Thyroid gland (tissue), 4 donors: ENCODE results near the gene C1orf56. TPM values are rescaled to one million over a fixed set of nuclear protein-coding genes. Genes with fewer than 3 reads are reported as not detected.

ENCODE experiments used
- DNase-seq, 2 donors: peaks; one replicate each; pipeline ENCODE4 v3.0.0-alpha.2; 2019
- H3K27ac ChIP-seq, 3 donors: fragments of 200-600 bp; sonication (generic); 1 replicate in 2 of 3; 2 replicates in 1 of 3; pipeline ENCODE4 v1.5.1; 2016 to 2019; ENCODE audit warnings: mild to moderate bottlenecking in 1 of 3, moderate library complexity in 1 of 3
- H3K27me3 ChIP-seq: fragments of 200-600 bp; sonication (generic); one replicate; pipeline ENCODE4 v1.5.1; 2019
- H3K36me3 ChIP-seq, 2 donors: fragments of 200-600 bp; sonication (generic); one replicate each; pipeline ENCODE4 v1.5.1; 2016 to 2019
- H3K4me1 ChIP-seq, 2 donors: fragments of 200-600 bp; sonication (generic); one replicate each; pipeline ENCODE4 v1.5.1; 2017 to 2019
- H3K4me3 ChIP-seq, 3 donors: fragments of 200-600 bp; sonication (generic); replicated peaks in 1 of 3; 1 replicate in 2 of 3; 2 replicates in 1 of 3; pipeline ENCODE4 v1.5.1; 2016; ENCODE audit warnings: mild to moderate bottlenecking in 1 of 3
- H3K9me3 ChIP-seq: fragments of 200-600 bp; sonication (generic); one replicate; pipeline ENCODE4 v1.5.1; 2017
- CTCF ChIP-seq, 6 experiments: fragments of 200-600 bp in 3 of 6; fragments of 450-650 bp in 3 of 6; sonication (generic) in 3 of 6; IDR thresholded peaks; one replicate each; pipeline ENCODE4 v1.5.1; 2016 to 2019; ENCODE audit warnings: antibody characterized with exemption in 6 of 6, mild to moderate bottlenecking in 2 of 6, inconsistent platforms in 1 of 6, moderate library complexity in 1 of 6
- POLR2A ChIP-seq, 2 donors: fragments of 450-650 bp; IDR thresholded peaks; one replicate each; pipeline ENCODE4 v1.6.1; 2017; ENCODE audit warnings: antibody characterized with exemption in 2 of 2, mild to moderate bottlenecking in 2 of 2, moderate library complexity in 1 of 2
- WGBS, 2 donors: methylation state at CpG; one replicate each; pipeline ENCODE4 v1.1.5; 2017; 5-methylcytosine and 5-hydroxymethylcytosine counted together
- intact Hi-C: fragments of 100-400 bp; cut with DNase I; formaldehyde crosslinking; loops from one replicate; pipeline ENCODE4 v1.15.1; 2023
- total RNA-seq, 4 donors: library from RNA; depleted of rRNA; stranded (reverse); fragments of >200 nt; gene quantifications; one replicate each; pipeline ENCODE4 v1.2.3, GENCODE V29; 2016

C1orf56 gene, protein sequence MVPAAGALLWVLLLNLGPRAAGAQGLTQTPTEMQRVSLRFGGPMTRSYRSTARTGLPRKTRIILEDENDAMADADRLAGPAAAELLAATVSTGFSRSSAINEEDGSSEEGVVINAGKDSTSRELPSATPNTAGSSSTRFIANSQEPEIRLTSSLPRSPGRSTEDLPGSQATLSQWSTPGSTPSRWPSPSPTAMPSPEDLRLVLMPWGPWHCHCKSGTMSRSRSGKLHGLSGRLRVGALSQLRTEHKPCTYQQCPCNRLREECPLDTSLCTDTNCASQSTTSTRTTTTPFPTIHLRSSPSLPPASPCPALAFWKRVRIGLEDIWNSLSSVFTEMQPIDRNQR
- 10 to 100 TPM in 3 of 4 donors, 1 to 10 TPM in 1; 7.8 to 22.6 (median 14.8) TPM for total RNA-seq

DNA sequence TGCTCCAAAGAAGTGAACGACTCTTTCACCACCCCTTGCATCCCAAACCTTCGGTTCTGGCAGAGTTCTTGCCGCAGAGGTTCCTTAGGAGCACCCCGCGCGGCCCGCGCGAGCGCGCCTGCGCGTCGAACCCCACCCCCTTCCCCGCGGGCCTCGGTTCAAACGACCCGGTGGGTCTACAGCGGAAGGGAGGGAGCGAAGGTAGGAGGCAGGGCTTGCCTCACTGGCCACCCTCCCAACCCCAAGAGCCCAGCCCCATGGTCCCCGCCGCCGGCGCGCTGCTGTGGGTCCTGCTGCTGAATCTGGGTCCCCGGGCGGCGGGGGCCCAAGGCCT is at the start of gene C1orf56:
Gene C1orf56 (plus strand): TSS at position 161 of the 334 bp plus-strand sequence. CDS start 97 bp downstream, at position 258.
- 0 to 1% methylated on average over 17 to 20 of the region's 29 CpGs for WGBS, 2 donors

GRCh38 chr1:150997949-150998348 is 49.6 kb upstream of the C1orf56 start:
- Histone ChIP-seq H3K9me3 (no peaks in the 10 kb centered on the region), H3K4me3 (no peak overlapping the region), H3K4me1 (peaks cover 9 to 26% of the 10 kb centered on the region in 2 donors), H3K36me3 (peaks cover 29 to 40% of the 10 kb centered on the region in 2 donors), H3K27ac (no peak overlapping the region), H3K27me3 (no peaks in the 10 kb centered on the region)
- DNase-seq, result no peak
- TF ChIP-seq POLR2A (IDR thresholded peaks at IDR 0.05) (no peak), CTCF (IDR thresholded peaks at IDR 0.05) (no peak)
- WGBS, 2 donors, result 74 to 84% methylated on average over 4 to 5 of the region's 5 CpGs
- intact Hi-C loops, result loop anchor here (10.0 kb wide), 1 partner anchor 443 kb away; no protein-coding TSS in a partner anchor

More for the DNA sequence above, at the start of gene C1orf56:
- Histone ChIP-seq H3K36me3 (peaks cover 6 to 18% of the 10 kb centered on the region in 2 donors), H3K4me3 (peak within 1 kb of the TSS; percentile 42 to 74 (median 69)), H3K4me1 (peaks cover 11 to 18% of the 10 kb centered on the region in 2 donors), H3K9me3 (no peaks in the 10 kb centered on the region), H3K27me3 (no peaks in the 10 kb centered on the region), H3K27ac (peak within 1 kb of the TSS; percentile 89 to 95 (median 95))
- TF ChIP-seq POLR2A (IDR thresholded peaks at IDR 0.05) (peak; percentile 34 to 87), CTCF (IDR thresholded peaks at IDR 0.05) (no peak)
- peak; percentile 77 to 81 for DNase-seq
- intact Hi-C loops, result no loop called here

DNA sequence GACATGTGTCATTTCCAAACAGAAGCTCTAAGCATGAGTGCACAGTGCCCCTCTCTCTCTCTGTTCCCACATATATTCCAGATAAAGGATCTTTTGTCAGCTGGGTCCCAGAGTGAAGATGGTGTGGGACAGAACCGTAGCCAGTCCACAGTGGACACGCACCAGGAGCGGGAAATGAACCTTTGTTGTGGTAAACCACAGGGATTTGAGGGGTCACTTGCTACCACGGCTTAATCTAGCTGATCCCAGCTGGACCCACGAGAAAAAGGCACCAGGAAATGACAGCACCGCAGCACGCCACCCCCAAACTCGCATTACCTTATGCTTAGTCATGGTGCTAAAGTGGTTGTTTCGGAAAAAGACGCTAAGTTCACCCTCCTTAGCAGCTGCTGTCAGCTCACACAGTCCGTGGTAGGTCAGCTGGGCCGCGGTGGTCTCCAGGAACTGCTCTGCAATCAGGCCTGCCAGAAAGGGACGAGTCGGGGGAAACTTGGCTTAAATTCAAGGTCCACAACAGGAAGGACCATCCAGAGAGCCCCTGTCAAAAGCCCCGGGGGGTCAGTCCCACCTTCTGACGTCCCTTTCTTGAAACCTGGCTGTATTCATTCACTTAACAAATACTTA is 48.4 kb upstream of the C1orf56 start:
- Histone ChIP-seq H3K4me1 (peaks cover 21 to 39% of the 10 kb centered on the region in 2 donors), H3K4me3 (no peak overlapping the region), H3K9me3 (no peaks in the 10 kb centered on the region), H3K27me3 (no peaks in the 10 kb centered on the region), H3K27ac (no peak overlapping the region), H3K36me3 (peaks cover 29 to 40% of the 10 kb centered on the region in 2 donors)
- DNase-seq, result no peak
- intact Hi-C loops, result loop anchor here (10.0 kb wide), 1 partner anchor 444 kb away; no protein-coding TSS in a partner anchor
- TF ChIP-seq CTCF (IDR thresholded peaks at IDR 0.05) (no peak), POLR2A (IDR thresholded peaks at IDR 0.05) (no peak)
- WGBS, 2 donors, result 82 to 89% methylated on average over 17 of the region's 17 CpGs

DNA sequence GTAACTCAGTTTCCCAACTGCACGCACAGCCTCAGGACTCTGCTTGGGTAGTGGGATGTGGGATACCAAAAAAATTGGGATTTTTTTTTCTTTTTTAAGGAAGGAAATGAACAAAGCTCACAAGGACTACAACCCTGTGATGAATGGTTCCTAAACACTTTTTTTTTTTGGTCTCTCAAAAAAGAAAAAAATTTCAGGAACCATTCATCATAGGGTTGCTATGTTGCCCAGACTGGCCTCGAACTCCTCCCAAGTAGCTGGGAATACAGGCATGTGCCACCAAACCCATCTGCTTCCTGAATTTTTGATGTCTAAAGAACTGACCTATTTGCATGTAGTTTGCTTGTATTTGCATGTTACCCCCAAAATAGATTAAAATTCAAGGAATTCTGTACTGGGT is 47.6 kb upstream of the C1orf56 start:
- Histone ChIP-seq H3K9me3 (no peaks in the 10 kb centered on the region), H3K27me3 (no peaks in the 10 kb centered on the region), H3K36me3 (peaks cover 29 to 40% of the 10 kb centered on the region in 2 donors), H3K27ac (peak overlapping the region in 2 of 3 donors; percentile 5 to 43), H3K4me3 (no peak overlapping the region), H3K4me1 (peaks cover 28 to 46% of the 10 kb centered on the region in 2 donors)
- 98 to 100% methylated on average over 2 of the region's 2 CpGs for WGBS, 2 donors
- intact Hi-C loops, result loop anchor here (10.0 kb wide), 1 partner anchor 445 kb away; no protein-coding TSS in a partner anchor
- DNase-seq, result no peak
- TF ChIP-seq CTCF (IDR thresholded peaks at IDR 0.05) (no peak), POLR2A (IDR thresholded peaks at IDR 0.05) (no peak)

- H3K27ac ChIP-seq, result peak overlapping the region in 2 of 3 donors; percentile 5 to 43
- TF ChIP-seq CTCF (IDR thresholded peaks at IDR 0.05), result no peak
- H3K4me1 ChIP-seq, result peaks cover 31 to 46% of the 10 kb centered on the region in 2 donors
- intact Hi-C loops, result no loop called here
- no peak overlapping the region for H3K4me3 ChIP-seq
- no peak for DNase-seq
- H3K27me3 ChIP-seq, result no peaks in the 10 kb centered on the region
- WGBS, 2 donors, result 97 to 98% methylated on average over 3 of the region's 3 CpGs
- H3K36me3 ChIP-seq, result peaks cover 29 to 40% of the 10 kb centered on the region in 2 donors
- H3K9me3 ChIP-seq, result no peaks in the 10 kb centered on the region
These were observed 47.1 kb upstream of the C1orf56 start for GRCh38 chr1:151000408-151000807.
